ENCODE data around the gene DPYD. TPM values are rescaled to one million over a fixed set of nuclear protein-coding genes. Genes with fewer than 3 reads are reported as not detected.

DPYD gene
- total and polyA plus RNA-seq, 9 of the 15 experiments (the other 6 are each of a cell fraction or from before 2014, with no cell fraction given), result 0.03 to 0.25 (median 0.08) TPM; not detected in 2

- H2AFZ ChIP-seq (ENCODE audit: low read depth, low read length), result no peak overlapping the region
- H3K4me2 ChIP-seq (ENCODE audit: insufficient read depth, low read length), result no peak overlapping the region
- no peaks in the 10 kb centered on the region for H3K27me3 ChIP-seq (ENCODE audit: control insufficient read depth in 2 of 2, insufficient read depth in 2 of 2, low read length in 2 of 2)
- H3K9ac ChIP-seq (ENCODE audit: insufficient read depth in 1 of 2, low read depth in 2 of 2, low read length in 2 of 2), result no peak overlapping the region
- in situ Hi-C loops (cut with MboI), result no loop called here
- H3K27ac ChIP-seq (ENCODE audit: extremely low read depth, low read depth, low read length), result no peak overlapping the region
- ChIA-PET POLR2A (no interaction called here), CTCF (ENCODE audit: low intra/inter-chr PET ratio) (no interaction called here)
- H3K36me3 ChIP-seq (ENCODE audit: control insufficient read depth, insufficient read depth, low read length), result no peaks in the 10 kb centered on the region
- WGBS (ENCODE audit: insufficient coverage, low coverage, missing lambda C conversion rate), result 0% methylated on average over 6 of the region's 6 CpGs
- no peak for DNase-seq (ENCODE audit: extremely low read depth in 1 of 4, low spot score in 3 of 4)
- no peak for ATAC-seq
- TF ChIP-seq KLF6 (CRISPR knock-in tag; IDR thresholded peaks at IDR 0.05; ENCODE audit: borderline replicate concordance), result no peak
- no peak for TF ChIP-seq GATA2 (CRISPR knock-in tag; IDR thresholded peaks at IDR 0.05)
- TF ChIP-seq HDAC6 (IDR thresholded peaks at IDR 0.05; ENCODE audit: low read depth, low read length), result no peak
- TF ChIP-seq ZKSCAN8 (CRISPR knock-in tag; IDR thresholded peaks at IDR 0.05), result no peak
- no peaks in the 10 kb centered on the region for H3K79me2 ChIP-seq (ENCODE audit: control insufficient read depth, insufficient read depth, low read length)
- H3K9me1 ChIP-seq (ENCODE audit: control insufficient read depth, insufficient read depth, low read length), result no peaks in the 10 kb centered on the region
- intact Hi-C loops (cut with micrococcal nuclease), result no loop called here
- no peaks in the 10 kb centered on the region for H3K4me1 ChIP-seq (replicated peaks in 1 of 2; ENCODE audit: control insufficient read depth in 2 of 2, insufficient read depth in 2 of 2, low read length in 2 of 2)
- BruUV-seq (replicated peaks), result no TSS peak
- no peak overlapping the region for H3K4me3 ChIP-seq
- H3K9me3 ChIP-seq (replicated peaks; ENCODE audit: control insufficient read depth, insufficient read depth, low read depth, low read length), result peaks cover 3% of the 10 kb centered on the region; the same call in 1 of the 2 replicates
- H4K20me1 ChIP-seq (replicated peaks; ENCODE audit: control insufficient read depth, insufficient read depth, low read length), result no peaks in the 10 kb centered on the region
- FAIRE-seq, result no peak
Measured at GRCh38 chr1:97271916-97272788, 648.7 kb downstream of the DPYD start.
